GM12801 (cell line): ENCODE data around the gene SAMSN1.

Experiments
- CTCF ChIP-seq: IDR thresholded peaks from one replicate; pipeline ENCODE4 v1.5.1; 2011; ENCODE audit warnings: control low read depth; ENCODE audit not compliant: insufficient read length; ENCODE audit errors: extremely low read depth

The SAMSN1 gene

GRCh38 chr21:14500873-14501272 lies 45.2 kb downstream of the SAMSN1 start:
- no peak for TF ChIP-seq CTCF

GRCh38 chr21:14499316-14499715 lies 46.8 kb downstream of the SAMSN1 start:
- TF ChIP-seq CTCF = no peak

- no peak for TF ChIP-seq CTCF
These were observed 48.3 kb downstream of the SAMSN1 start for GRCh38 chr21:14497825-14498224.

GRCh38 chr21:14495075-14495474 lies 51.0 kb downstream of the SAMSN1 start:
- no peak for TF ChIP-seq CTCF

- TF ChIP-seq CTCF = no peak
These were observed 52.4 kb downstream of the SAMSN1 start for GRCh38 chr21:14493731-14494130.

- no peak for TF ChIP-seq CTCF
These were observed 53.2 kb downstream of the SAMSN1 start for GRCh38 chr21:14492931-14493330.

GRCh38 chr21:14491269-14491681 lies 54.8 kb downstream of the SAMSN1 start:
- TF ChIP-seq CTCF = no peak

- no peak for TF ChIP-seq CTCF
These were observed 57.4 kb downstream of the SAMSN1 start for GRCh38 chr21:14488672-14489204.
